ENCODE data around the gene MTIF2.
"Not testable (repeated sequence)": the region's sequence is repeated elsewhere in the genome, so short reads cannot be mapped to it uniquely, and the experiment has no call there.

The MTIF2 gene

DNA sequence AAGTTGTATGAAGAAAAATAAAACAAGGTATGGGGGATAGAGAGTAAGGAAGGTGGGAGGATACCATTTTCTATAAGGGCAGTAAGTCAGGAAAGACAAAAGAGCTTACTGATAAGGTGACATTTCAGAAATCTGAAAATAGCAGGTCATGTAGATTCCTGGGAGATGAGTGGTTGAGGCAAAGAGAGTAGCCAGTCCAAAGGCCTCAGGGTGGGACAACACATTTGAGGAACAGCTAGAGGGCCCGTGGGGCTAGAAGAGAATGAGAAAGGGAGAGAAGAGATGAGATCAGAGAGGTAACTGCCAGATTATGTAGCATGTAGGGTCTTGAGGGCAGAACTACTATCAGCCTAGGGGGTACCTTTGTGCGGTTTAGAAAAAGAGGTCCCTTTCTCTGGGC lies 39.8 kb downstream of the MTIF2 start:
- H3K4me3 ChIP-seq (ENCODE audit: low read depth, low read length), result no peak overlapping the region
- no peak for DNase-seq (ENCODE audit: low read depth)
- TF ChIP-seq MYC (IDR thresholded peaks at IDR 0.05; ENCODE audit: low read depth, low read length) (no peak), POLR2A (IDR thresholded peaks at IDR 0.05; ENCODE audit: extremely low read depth, insufficient read length) (no peak)
- TF ChIP-seq, protein P1, sequence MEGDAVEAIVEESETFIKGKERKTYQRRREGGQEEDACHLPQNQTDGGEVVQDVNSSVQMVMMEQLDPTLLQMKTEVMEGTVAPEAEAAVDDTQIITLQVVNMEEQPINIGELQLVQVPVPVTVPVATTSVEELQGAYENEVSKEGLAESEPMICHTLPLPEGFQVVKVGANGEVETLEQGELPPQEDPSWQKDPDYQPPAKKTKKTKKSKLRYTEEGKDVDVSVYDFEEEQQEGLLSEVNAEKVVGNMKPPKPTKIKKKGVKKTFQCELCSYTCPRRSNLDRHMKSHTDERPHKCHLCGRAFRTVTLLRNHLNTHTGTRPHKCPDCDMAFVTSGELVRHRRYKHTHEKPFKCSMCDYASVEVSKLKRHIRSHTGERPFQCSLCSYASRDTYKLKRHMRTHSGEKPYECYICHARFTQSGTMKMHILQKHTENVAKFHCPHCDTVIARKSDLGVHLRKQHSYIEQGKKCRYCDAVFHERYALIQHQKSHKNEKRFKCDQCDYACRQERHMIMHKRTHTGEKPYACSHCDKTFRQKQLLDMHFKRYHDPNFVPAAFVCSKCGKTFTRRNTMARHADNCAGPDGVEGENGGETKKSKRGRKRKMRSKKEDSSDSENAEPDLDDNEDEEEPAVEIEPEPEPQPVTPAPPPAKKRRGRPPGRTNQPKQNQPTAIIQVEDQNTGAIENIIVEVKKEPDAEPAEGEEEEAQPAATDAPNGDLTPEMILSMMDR (IDR thresholded peaks at IDR 0.05; ENCODE audit: low read depth, low read length), result no peak
- TF ChIP-seq, protein P2, sequence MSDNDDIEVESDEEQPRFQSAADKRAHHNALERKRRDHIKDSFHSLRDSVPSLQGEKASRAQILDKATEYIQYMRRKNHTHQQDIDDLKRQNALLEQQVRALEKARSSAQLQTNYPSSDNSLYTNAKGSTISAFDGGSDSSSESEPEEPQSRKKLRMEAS (IDR thresholded peaks at IDR 0.05; ENCODE audit: low read depth, low read length), result no peak

DNA sequence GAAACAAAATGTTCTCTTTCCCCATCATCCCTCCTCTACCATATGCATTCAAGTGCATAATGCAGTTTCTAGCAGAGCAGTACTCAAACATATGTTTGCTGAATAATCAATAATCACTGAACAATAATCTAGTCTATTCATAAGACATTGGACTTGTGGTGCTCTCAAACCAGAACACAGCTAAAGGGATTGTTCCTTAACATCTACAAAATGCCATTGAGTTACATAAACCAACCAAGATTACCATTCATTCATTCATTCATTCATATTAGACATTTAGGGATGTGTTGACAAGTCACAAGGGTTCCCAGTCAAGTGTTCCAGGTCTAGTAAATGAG lies 40.8 kb downstream of the MTIF2 start:
- TF ChIP-seq POLR2A (IDR thresholded peaks at IDR 0.05; ENCODE audit: extremely low read depth, insufficient read length) (no peak), MYC (IDR thresholded peaks at IDR 0.05; ENCODE audit: low read depth, low read length) (no peak)
- TF ChIP-seq, protein P1 (IDR thresholded peaks at IDR 0.05; ENCODE audit: low read depth, low read length), result no peak
- TF ChIP-seq, protein P2 (IDR thresholded peaks at IDR 0.05; ENCODE audit: low read depth, low read length), result no peak
- no peak overlapping the region for H3K4me3 ChIP-seq (ENCODE audit: low read depth, low read length)
- no peak for DNase-seq (ENCODE audit: low read depth)

DNA sequence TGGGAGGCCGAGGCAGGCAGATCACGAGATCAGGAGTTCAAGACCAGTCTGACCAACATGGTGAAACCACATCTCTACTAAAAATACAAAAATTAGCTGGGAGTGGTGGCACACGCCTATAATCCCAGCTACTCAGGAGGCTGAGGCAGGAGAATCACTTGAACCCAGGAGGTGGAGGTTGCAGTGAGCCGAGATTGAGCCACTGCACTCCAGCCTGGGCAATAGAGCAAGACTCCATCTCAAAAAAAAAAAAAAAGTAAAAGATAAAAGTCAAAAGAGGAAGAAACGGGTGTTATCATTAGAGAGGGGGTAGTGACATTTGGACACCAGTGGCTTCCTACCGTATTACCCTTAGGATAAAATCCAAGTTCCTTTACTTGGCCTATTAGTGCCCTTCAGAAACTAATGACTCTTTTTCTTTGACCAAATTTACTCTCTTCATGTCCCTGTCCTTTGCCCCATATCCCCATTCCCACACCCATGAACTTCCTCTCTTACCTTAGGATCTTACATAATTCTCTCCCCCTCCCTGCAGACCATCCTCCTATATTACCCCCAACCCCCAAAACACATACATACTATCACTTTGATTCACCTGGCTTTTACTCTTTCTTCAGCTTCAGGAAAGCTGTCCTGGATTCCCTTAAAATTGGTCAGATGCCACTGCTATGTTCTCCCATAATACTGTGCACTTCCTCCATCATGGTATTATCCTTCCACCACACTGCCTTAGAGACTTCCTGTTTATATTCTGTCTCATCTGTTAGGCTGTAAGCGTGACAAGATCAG lies 41.4 kb downstream of the MTIF2 start:
- not testable (repeated sequence) for H3K4me3 ChIP-seq (ENCODE audit: low read depth, low read length)

DNA sequence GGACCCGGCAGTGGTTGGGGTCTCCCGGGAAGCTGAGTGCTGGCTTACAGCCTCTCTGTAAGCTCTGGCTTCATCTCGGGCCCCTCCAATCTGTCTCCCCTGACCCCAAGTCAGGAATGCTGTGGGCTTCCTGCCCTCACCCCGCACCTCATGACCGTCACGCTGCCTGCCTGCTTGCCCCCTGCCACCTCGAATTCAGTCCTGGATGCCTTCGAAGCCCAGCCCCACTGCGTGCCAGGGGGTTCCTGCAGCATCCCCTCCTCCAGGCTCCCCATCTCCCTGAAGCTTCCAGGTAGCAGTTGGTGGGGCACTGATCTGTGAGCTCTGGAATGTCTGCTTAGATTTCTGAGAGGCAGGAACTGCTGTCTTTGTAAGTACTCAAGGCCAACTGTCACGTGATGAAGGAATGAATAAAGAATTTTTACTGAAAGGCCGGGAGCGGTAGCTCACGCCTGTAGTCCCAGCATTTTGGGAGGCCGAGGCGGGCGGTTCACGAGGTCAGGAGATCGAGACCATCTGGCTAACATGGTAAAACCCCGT lies 43.5 kb downstream of the MTIF2 start:
- H3K4me3 ChIP-seq (ENCODE audit: low read depth, low read length), result no peak overlapping the region
- DNase-seq (ENCODE audit: low read depth), result no peak
- TF ChIP-seq POLR2A (IDR thresholded peaks at IDR 0.05; ENCODE audit: extremely low read depth, insufficient read length) (no peak), MYC (IDR thresholded peaks at IDR 0.05; ENCODE audit: low read depth, low read length) (no peak)
- TF ChIP-seq, protein P1 (IDR thresholded peaks at IDR 0.05; ENCODE audit: low read depth, low read length), result no peak
- TF ChIP-seq, protein P2 (IDR thresholded peaks at IDR 0.05; ENCODE audit: low read depth, low read length), result no peak

More for the DNA sequence above, 41.4 kb downstream of the MTIF2 start:
- DNase-seq (ENCODE audit: low read depth), result peak; percentile 61

DNA sequence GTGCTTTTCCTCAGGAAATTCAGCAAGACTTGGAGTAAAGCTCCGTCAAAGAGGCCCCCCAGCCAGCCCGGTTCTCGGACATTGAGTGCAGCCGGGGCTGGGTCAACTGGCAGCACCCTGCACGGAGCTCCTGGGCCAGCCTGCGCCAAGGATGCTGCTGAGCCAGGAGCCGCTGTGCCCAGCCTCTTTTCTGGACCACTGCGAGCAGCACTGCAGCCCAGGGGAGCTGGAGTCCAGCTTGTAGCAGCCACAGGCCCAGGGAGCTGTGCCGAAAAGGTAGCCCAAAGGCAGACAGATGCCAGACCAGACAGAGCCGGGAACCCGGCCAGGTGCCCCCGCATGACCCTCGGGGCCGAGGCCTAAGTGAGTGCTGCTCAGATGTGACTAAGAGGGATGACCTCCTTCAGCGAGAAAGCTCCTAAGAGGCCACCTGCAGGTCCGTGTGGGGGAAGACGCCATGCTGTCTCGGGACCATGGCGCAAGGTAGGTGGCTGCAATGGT lies 44.2 kb downstream of the MTIF2 start:
- TF ChIP-seq, protein P1 (IDR thresholded peaks at IDR 0.05; ENCODE audit: low read depth, low read length), result no peak
- TF ChIP-seq MYC (IDR thresholded peaks at IDR 0.05; ENCODE audit: low read depth, low read length), result no peak
- DNase-seq (ENCODE audit: low read depth), result no peak
- no peak overlapping the region for H3K4me3 ChIP-seq (ENCODE audit: low read depth, low read length)

DNA sequence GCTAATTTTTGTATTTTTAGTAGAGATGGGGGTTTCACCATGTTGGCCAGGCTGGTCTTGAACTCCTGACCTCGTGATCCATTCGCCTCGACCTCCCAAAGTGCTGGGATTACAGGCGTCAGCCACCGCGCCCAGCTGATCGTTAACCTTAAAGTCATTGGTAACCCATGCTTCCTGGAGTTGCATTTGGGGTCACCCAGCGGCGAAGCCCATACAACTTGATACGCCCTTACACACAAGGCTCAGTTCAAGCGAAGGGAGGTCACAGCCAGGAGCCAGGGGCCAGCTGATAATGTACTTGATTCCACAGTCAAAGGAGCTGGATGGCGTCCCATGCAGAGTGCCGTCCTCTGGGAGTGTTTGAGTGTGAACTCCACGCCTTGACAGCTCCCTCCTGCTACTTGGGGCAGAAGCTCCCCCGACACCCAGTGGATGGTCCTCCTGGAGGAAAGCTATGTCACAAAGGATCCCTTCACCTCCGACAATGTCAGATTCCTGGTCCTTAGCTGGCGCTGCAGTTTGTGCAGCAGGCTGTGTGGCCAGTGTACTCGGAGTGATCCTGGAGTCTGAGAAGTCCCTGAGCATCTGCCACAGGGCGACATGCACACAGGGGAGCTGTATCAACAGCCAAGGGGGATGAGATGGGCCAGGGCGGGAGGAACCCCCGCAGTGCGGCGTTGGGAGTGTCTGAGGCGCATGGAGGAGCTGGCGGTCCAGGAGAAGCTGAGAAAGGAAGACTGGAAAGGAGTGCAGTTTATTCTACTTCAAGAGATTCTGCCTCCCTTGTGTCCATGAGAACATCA lies 44.9 kb downstream of the MTIF2 start:
- H3K4me3 ChIP-seq (ENCODE audit: low read depth, low read length), result no peak overlapping the region
- TF ChIP-seq, protein P2 (IDR thresholded peaks at IDR 0.05; ENCODE audit: low read depth, low read length), result no peak
- TF ChIP-seq, protein P1 (IDR thresholded peaks at IDR 0.05; ENCODE audit: low read depth, low read length), result no peak
- TF ChIP-seq MYC (IDR thresholded peaks at IDR 0.05; ENCODE audit: low read depth, low read length) (no peak), POLR2A (IDR thresholded peaks at IDR 0.05; ENCODE audit: extremely low read depth, insufficient read length) (no peak)
- no peak for DNase-seq (ENCODE audit: low read depth)
